Cardiac muscle cell (in vitro differentiated cells and primary cell): ENCODE data around the gene CIBAR2. TPM values are rescaled to one million over a fixed set of nuclear protein-coding genes. Genes with fewer than 3 reads are reported as not detected.

Experiments
- DNase-seq, 2 donors: peaks; one replicate each; pipeline versions ENCODE4 v3.0.0 to v3.0.0-alpha.2; 2010 to 2017; ENCODE audit warnings: low read depth in 1 of 2, low spot score in 1 of 2
- H3K27ac ChIP-seq: fragments of 200-600 bp; sonication (generic); 2 replicates; pipeline ENCODE4 v1.5.1; 2016
- H3K27me3 ChIP-seq: fragments of 200-600 bp; sonication (generic); 2 replicates; pipeline ENCODE4 v1.6.0; 2016; ENCODE audit warnings: control low read depth
- H3K36me3 ChIP-seq: fragments of 200-600 bp; sonication (generic); 2 replicates; pipeline ENCODE4 v1.5.1; 2016; ENCODE audit warnings: control low read depth
- H3K4me1 ChIP-seq: fragments of 200-600 bp; sonication (generic); 2 replicates; pipeline ENCODE4 v1.8.1; 2017; ENCODE audit warnings: low read depth, mild to moderate bottlenecking, mixed run types
- H3K4me3 ChIP-seq: fragments of 200-600 bp; sonication (generic); 2 replicates; pipeline ENCODE4 v1.5.1; 2016; ENCODE audit warnings: mild to moderate bottlenecking
- H3K9me3 ChIP-seq: fragments of 200-600 bp; sonication (generic); 2 replicates; pipeline ENCODE4 v1.5.1; 2017; ENCODE audit warnings: low read depth, mild to moderate bottlenecking, control low read depth
- polyA plus RNA-seq: library from polyadenylated mRNA; unstranded; fragments of >200 nt; fragmentation: Nextera tagmentation; extraction: Ambion mirVana; gene quantifications from 2 replicates; pipeline ENCODE4 v1.2.1, GENCODE V29; 2016
- total RNA-seq: library from RNA; depleted of rRNA; stranded (reverse); fragments of >200 nt; gene quantifications from 2 replicates; pipeline ENCODE4 v1.2.3, GENCODE V29; 2016
- TF ChIP-seq, protein P1 (sequence below): IDR thresholded peaks from 2 replicates; pipeline ENCODE4 v1.5.1; 2012; ENCODE audit warnings: low read depth, mild to moderate bottlenecking, low read length

Gene CIBAR2
- total and polyA plus RNA-seq, 2 experiments from 2014 or later: not detected

DNA sequence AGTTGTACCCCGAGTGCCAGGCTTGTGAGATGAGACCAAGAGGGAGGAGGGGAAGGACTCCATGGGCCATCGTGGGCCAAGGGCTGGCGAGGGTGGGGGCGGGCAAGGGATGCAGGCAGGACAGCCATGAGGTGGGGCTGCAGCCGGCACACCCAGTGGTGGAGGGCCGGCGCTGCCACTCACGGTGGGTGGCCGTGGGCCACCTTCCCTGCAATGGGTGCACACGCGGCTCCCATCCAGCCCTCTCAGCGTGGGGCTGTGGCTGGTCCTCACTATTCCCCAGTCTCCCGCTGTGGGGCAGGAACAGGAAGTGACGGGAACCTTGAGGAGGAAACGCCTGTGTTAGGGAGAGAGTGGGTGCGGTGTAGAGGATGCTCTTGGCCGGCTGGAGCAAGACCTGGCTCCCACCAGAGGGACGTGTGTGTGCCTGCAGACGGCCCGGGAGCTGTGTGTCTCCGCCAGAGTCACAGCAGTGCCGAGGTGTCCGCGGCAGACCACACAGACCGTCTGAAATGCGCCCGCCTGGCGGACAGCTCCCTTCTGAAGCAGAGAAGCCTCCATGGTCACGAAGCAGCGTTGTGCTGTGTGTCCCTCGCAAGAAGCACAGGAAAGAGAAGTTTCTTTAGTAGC is 23.6 kb downstream of the CIBAR2 start:
- Histone ChIP-seq H3K4me1 (peaks cover 42% of the 10 kb centered on the region), H3K4me3 (no peak overlapping the region), H3K27me3 (no peaks in the 10 kb centered on the region), H3K9me3 (no peaks in the 10 kb centered on the region), H3K36me3 (no peaks in the 10 kb centered on the region), H3K27ac (peak overlapping the region; percentile 18)
- TF ChIP-seq, protein P1, sequence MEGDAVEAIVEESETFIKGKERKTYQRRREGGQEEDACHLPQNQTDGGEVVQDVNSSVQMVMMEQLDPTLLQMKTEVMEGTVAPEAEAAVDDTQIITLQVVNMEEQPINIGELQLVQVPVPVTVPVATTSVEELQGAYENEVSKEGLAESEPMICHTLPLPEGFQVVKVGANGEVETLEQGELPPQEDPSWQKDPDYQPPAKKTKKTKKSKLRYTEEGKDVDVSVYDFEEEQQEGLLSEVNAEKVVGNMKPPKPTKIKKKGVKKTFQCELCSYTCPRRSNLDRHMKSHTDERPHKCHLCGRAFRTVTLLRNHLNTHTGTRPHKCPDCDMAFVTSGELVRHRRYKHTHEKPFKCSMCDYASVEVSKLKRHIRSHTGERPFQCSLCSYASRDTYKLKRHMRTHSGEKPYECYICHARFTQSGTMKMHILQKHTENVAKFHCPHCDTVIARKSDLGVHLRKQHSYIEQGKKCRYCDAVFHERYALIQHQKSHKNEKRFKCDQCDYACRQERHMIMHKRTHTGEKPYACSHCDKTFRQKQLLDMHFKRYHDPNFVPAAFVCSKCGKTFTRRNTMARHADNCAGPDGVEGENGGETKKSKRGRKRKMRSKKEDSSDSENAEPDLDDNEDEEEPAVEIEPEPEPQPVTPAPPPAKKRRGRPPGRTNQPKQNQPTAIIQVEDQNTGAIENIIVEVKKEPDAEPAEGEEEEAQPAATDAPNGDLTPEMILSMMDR: no peak
- DNase-seq: no peak

DNA sequence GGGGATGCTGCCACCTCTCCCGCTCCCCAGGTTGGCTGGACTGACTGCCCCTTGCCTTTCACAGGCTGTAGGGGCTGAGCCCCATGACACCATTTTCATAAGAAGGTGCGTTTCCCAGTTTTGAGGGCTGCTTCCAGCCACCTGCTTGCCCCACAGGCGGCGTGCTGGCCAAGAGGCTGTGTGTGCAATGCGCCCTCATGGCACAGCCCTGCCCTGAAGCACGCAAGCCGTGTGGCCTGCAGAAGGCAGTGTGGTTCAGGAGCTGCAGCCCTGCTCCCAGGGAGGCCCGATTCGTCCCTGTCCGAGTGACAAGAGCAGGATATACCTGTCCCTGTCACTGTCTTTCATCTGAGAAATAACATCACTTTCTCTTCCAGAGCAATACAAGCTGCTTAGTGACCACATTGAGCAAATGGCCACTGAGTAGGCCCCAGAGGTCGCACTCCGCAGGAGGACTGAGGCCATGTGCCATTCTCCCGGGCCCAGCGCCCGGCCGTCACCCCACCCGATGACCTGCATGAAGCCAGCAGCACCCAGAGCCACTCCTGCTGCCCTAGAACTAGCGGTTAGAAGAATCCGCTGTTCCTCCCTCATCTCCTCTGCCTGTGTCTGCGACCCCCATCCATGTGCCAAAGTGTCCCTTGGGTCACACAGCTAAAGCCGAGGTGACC is 24.2 kb downstream of the CIBAR2 start:
- Histone ChIP-seq H3K36me3 (no peaks in the 10 kb centered on the region), H3K4me3 (no peak overlapping the region), H3K9me3 (no peaks in the 10 kb centered on the region), H3K27ac (no peak overlapping the region), H3K27me3 (no peaks in the 10 kb centered on the region), H3K4me1 (peaks cover 48% of the 10 kb centered on the region)
- DNase-seq: no peak
- TF ChIP-seq, protein P1: no peak

DNA sequence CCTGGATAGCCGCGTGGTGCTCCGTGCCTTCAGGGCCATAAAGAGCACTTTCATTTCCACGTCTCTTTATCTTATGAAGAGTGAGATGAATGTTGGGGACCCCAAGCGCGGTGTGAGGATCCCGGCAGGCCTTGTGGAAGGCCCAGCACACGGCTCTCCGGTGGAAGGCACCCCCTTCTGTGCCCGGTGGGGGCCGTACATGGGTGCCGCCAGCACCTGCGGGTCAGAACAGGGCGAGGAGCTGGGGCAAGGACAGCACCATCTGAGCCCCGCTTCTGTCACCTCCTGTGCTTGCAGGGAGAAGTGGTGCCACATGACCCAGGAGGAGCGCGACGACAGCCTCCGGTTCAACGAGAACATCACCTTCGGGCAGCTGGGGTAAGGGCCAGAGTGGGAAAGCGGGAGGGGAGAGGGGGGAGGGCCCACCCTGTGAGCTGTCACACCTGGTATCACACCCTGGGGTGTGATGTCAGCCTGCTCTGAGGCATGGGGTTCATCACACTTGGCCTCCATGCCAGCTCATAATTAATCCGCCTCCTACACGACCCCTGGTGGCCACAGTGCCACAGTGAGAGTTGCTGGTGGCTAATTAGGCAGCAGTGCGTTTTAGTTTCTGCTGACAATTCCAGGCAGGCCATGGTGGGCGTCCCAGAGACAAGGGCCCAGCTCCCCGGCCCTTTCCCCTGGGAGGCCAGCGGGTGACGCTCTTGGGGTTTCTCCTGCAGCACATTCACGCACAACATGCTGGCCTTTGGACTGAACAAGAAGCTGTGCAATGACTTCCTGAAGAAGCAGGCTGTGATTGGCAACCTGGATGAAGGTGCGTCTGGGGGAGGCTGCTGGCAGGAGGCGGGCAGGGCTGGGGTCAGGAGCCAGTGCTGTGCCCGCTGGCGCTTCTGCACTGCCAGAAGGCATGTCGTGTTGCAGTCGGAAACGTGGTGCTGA is 25.7 kb downstream of the CIBAR2 start:
- TF ChIP-seq, protein P1: peak; percentile 67
- H3K9me3 ChIP-seq: no peaks in the 10 kb centered on the region
- no peaks in the 10 kb centered on the region for H3K36me3 ChIP-seq
- H3K4me1 ChIP-seq: peaks cover 52% of the 10 kb centered on the region
- peak; percentile 65 to 77 for DNase-seq
- no peak overlapping the region for H3K27ac ChIP-seq
- H3K4me3 ChIP-seq: no peak overlapping the region
- H3K27me3 ChIP-seq: no peaks in the 10 kb centered on the region

DNA sequence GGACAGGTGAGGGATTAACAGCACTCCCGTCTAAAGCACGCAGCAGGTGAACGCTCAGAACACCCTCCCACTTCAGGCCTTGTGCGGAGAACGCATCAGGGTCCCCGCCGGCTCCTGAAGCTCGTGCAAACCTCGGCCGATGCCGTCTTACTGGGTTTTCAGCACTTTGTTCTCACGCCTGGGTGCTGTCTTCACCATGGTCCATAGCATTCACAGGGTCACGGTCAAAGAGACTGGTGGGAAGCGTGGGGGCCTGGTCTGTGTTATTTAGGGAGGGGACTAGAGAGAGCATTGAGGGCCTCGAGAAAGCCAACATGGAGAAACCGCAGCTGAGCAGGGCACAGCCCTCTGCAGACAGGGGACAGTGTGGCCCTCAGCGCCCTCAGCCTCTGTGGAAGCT is 26.6 kb downstream of the CIBAR2 start:
- no peak overlapping the region for H3K27ac ChIP-seq
- H3K4me3 ChIP-seq: no peak overlapping the region
- TF ChIP-seq, protein P1: no peak
- no peaks in the 10 kb centered on the region for H3K36me3 ChIP-seq
- H3K27me3 ChIP-seq: no peaks in the 10 kb centered on the region
- peak in 1 of 2 donors; percentile 36 for DNase-seq
- H3K4me1 ChIP-seq: peaks cover 50% of the 10 kb centered on the region
- H3K9me3 ChIP-seq: no peaks in the 10 kb centered on the region

DNA sequence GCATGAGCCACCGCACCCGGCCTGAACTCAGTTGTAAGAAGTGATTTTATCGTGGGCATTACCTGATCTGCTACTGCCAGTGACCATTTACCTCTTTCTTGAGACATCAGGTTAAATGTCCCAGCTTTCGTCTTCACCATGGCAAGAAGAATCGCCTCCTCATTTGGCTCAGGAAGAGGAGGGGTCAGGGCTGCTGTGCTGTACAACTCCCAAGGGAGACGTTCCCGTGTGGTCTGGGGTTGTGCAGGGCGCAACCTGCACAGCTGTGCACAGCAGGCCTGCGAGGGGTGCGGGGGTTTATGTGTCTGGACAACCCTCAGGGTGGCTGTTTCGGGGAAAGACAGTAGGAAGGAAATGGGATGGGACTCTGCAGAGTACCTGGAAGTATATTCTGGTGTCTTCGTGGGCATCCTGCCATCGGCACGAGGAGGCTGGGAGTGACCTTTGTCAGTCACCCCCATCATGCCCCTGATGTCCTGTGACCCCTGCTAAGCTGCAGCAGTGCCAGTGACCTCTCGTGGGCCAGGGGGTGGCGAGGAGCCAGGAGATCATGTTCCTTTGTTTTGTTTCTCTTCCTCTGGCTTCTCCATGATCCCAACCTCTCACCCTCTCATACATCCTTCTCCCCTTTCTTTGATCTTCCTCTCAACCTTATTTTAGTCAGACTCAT is 27.3 kb downstream of the CIBAR2 start:
- TF ChIP-seq, protein P1: no peak
- Histone ChIP-seq H3K36me3 (no peaks in the 10 kb centered on the region), H3K4me1 (peaks cover 43% of the 10 kb centered on the region), H3K4me3 (no peak overlapping the region), H3K27ac (no peak overlapping the region), H3K9me3 (no peaks in the 10 kb centered on the region), H3K27me3 (no peaks in the 10 kb centered on the region)
- DNase-seq: no peak
